HTERT RPE-1 (cell line): Measurements from ENCODE around the gene OR4D6.

ENCODE experiments used
- in situ Hi-C: fragments of 300-500 bp; cut with MboI; formaldehyde crosslinking; loops from 4 replicates; pipeline ENCODE4 v1.14.3; 2020; ENCODE audit warnings: low sequenced_read_pairs

The OR4D6 gene

GRCh38 chr11:59503276-59503675 is 46.5 kb downstream of the OR4D6 start, which contains the start of gene OR4D11:
Gene OR4D11, plus strand, starts transcription at chr11:59503576. Its CDS starts 0 bp downstream, at chr11:59503576.
- in situ Hi-C loops: no loop called here
